GM12878 (cell line): ENCODE results near the gene ERVW-1. TPM values are rescaled to one million over a fixed set of nuclear protein-coding genes. Genes with fewer than 3 reads are reported as not detected.
"Not testable (repeated sequence)": the region's sequence is repeated elsewhere in the genome, so short reads cannot be mapped to it uniquely, and the experiment has no call there.

Source experiments
- ATAC-seq: fragments of 200-7000 bp; cut with Tn5 transposase; 3 replicates; pipeline ENCODE4 v1.9.1; 2020; ENCODE audit warnings: mild to moderate bottlenecking, moderate library complexity
- BruUV-seq: library from RNA; stranded (reverse); fragments of 400-500 nt; replicated peaks from 2 replicates; lab custom pipeline; 2021; lab: Mats Ljungman, UMichigan
- CTCF ChIA-PET: fragments of 300-600 bp; sonication (Branson Sonifier 250); formaldehyde crosslinking; extraction: SDS; loops from one replicate; lab custom pipeline; 2021; ENCODE audit warnings: inconsistent platforms; lab: Yijun Ruan, JAX
- POLR2A ChIA-PET: fragments of 350-600 bp; formaldehyde crosslinking; extraction: SDS; loops from one replicate; lab custom pipeline; 2021; ENCODE audit warnings: inconsistent platforms; lab: Charles Lee
- RAD21 ChIA-PET: fragments of 300-600 bp; sonication (Branson Sonifier 250); formaldehyde crosslinking; loops from one replicate; lab custom pipeline; 2023; ENCODE audit warnings: antibody characterized with exemption; ENCODE audit not compliant: unreplicated experiment; lab: Charles Lee
- SMC1A ChIA-PET: fragments of 300-600 bp; sonication (Branson Sonifier 250); formaldehyde crosslinking; loops from one replicate; lab custom pipeline; 2023; ENCODE audit not compliant: unreplicated experiment, uncharacterized antibody; lab: Charles Lee
- DNase-seq: peaks from one replicate; pipeline ENCODE4 v3.0.0-alpha.2; 2011; ENCODE audit warnings: low read depth, low spot score
- FAIRE-seq: peaks from 3 replicates; lab custom pipeline; 2011; peaks lifted over from hg19 to GRCh38; lab: Jason Lieb, UNC
- H2AFZ ChIP-seq: 2 replicates; pipeline ENCODE4 v1.6.0; 2011; ENCODE audit warnings: low read depth, low read length, control low read depth; ENCODE audit not compliant: control insufficient read depth
- H3K27ac ChIP-seq: 2 replicates; pipeline ENCODE4 v1.5.1; 2011; ENCODE audit warnings: control low read depth; ENCODE audit not compliant: control insufficient read depth, insufficient read depth
- H3K27me3 ChIP-seq, 2 experiments: replicated peaks in 1 of 2; 2 replicates each; pipeline versions ENCODE4 v1.6.0 to v1.6.1; 2011; ENCODE audit warnings: low read length in 1 of 2; ENCODE audit not compliant: control insufficient read depth in 2 of 2, insufficient read depth in 2 of 2
- H3K36me3 ChIP-seq, 2 experiments: 2 replicates each; pipeline ENCODE4 v1.5.1; 2011; ENCODE audit warnings: low read length in 1 of 2; ENCODE audit not compliant: control insufficient read depth in 2 of 2, insufficient read depth in 2 of 2
- H3K4me1 ChIP-seq: 2 replicates; pipeline ENCODE4 v1.6.1; 2011; ENCODE audit warnings: mild to moderate bottlenecking, low read length, moderate library complexity, mixed read lengths; ENCODE audit not compliant: control insufficient read depth, insufficient read depth
- H3K4me2 ChIP-seq: 2 replicates; pipeline ENCODE4 v1.6.0; 2011; ENCODE audit warnings: control low read depth; ENCODE audit not compliant: control insufficient read depth, insufficient read depth
- H3K4me3 ChIP-seq: fragments of 200-600 bp; sonication (generic); 2 replicates; pipeline ENCODE4 v1.5.1; 2016
- H3K79me2 ChIP-seq: 2 replicates; pipeline ENCODE4 v1.6.0; 2011; ENCODE audit warnings: low read length; ENCODE audit not compliant: control insufficient read depth, insufficient read depth
- H3K9ac ChIP-seq: 2 replicates; pipeline ENCODE4 v1.8.0; 2011; ENCODE audit warnings: low read length, control low read depth, mixed read lengths; ENCODE audit not compliant: control insufficient read depth, insufficient read depth
- H3K9me3 ChIP-seq: replicated peaks from 3 replicates; pipeline ENCODE4 v1.5.1; 2011; ENCODE audit warnings: mild to moderate bottlenecking, low read length; ENCODE audit not compliant: control insufficient read depth, insufficient read depth
- H4K20me1 ChIP-seq: 2 replicates; pipeline ENCODE4 v1.6.0; 2011; ENCODE audit not compliant: control insufficient read depth, insufficient read depth
- WGBS: methylation state at CpG from one replicate; pipeline ENCODE4 v1.1.6; 2016; ENCODE audit warnings: low lambda C conversion rate; ENCODE audit not compliant: insufficient replicate concordance, insufficient coverage; ENCODE audit errors: missing lambda C conversion rate; 5-methylcytosine and 5-hydroxymethylcytosine counted together
- in situ Hi-C: fragments of 300-500 bp; cut with MboI; formaldehyde crosslinking; loops from 9 replicates; pipeline ENCODE4 v1.14.3; 2018; ENCODE audit warnings: mixed read lengths
- intact Hi-C: fragments of 100-400 bp; cut with micrococcal nuclease; formaldehyde crosslinking; loops from one replicate; pipeline ENCODE4 v1.14.2; 2022; ENCODE audit not compliant: unreplicated experiment
- polyA plus RNA-seq, 11 experiments: library from polyadenylated mRNA; depleted of rRNA in 4 of 11; unstranded in 6 of 11; stranded (reverse) in 5 of 11; fragments of >200 nt; fragmentation: Nextera tagmentation in 4 of 11; fragmentation: Illumina TruSeq in 1 of 11; extraction: Ambion mirVana in 4 of 11; extraction: Trizol in 1 of 11; gene quantifications; 1 replicate in 1 of 11; 2 replicates in 10 of 11; pipeline versions ENCODE4 v1.2.1 to v1.2.3, GENCODE V29; 2011 to 2016; ENCODE audit warnings: inconsistent platforms in 2 of 11, missing spikeins in 2 of 11, low read depth in 1 of 11
- total RNA-seq, 4 experiments: library from RNA; depleted of rRNA in 3 of 4; stranded (reverse); fragments of >200 nt in 3 of 4; fragmentation: Illumina TruSeq in 1 of 4; extraction: Trizol in 1 of 4; gene quantifications; 2 replicates each; pipeline versions ENCODE4 v1.2.1 to v1.2.3, GENCODE V29; 2013 to 2021

ERVW-1 gene
- total and polyA plus RNA-seq, 10 of the 15 experiments (the other 5 are each of a cell fraction or from before 2014, with no cell fraction given), result 0.05 TPM; not detected in 9

DNA sequence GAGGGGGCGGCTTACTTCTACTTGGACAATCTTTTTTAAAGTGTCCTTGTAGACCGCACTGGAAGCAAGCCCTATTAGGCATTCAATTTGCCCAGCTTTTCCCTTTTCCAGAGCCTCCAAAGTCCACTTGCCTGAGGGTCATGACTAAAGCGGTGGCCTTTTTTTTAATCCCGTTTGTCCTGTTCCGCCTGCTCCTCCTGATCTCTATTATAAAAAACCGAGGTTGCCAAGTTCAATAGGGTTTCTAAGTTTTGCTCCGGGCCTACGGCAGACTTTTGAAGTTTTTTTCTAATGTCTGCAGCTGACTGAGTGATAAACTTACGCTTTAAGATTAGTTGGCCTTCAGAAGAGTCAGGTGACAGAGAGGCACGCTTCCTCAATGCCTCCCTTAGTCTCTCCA, 3.8 kb downstream of the ERVW-1 start:
- FAIRE-seq, H3K4me2 ChIP-seq, H3K27ac ChIP-seq, POLR2A ChIA-PET, H3K79me2 ChIP-seq, H3K4me3 ChIP-seq, H3K9ac ChIP-seq, H2AFZ ChIP-seq, CTCF ChIA-PET, H4K20me1 ChIP-seq, H3K9me3 ChIP-seq, intact Hi-C loops, ATAC-seq, H3K4me1 ChIP-seq, H3K27me3 ChIP-seq, DNase-seq, BruUV-seq, SMC1A ChIA-PET, in situ Hi-C loops, H3K36me3 ChIP-seq, RAD21 ChIA-PET: not testable (repeated sequence)
- 82% methylated on average over 10 of the region's 10 CpGs for WGBS

DNA sequence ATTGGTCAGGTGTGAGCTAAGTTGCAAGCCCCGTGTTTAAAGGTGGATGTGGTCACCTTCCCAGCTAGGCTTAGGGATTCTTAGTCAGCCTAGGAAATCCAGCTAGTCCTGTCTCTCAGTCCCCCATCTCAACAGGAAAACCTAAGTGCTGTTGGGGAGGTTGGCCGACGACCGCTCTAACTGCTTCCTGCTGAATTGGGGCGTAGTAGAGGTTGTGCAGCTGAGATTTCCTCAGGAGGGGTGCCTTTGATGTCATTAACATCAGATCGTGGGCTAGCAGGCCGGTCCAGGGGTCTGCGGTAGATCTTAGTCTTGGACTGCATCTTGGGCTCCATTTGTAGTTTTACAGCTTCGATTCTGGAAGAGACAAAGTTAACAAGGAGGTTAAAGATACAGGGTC, 9.2 kb downstream of the ERVW-1 start:
- FAIRE-seq, RAD21 ChIA-PET: not testable (repeated sequence)

More for the DNA sequence above, 9.2 kb downstream of the ERVW-1 start:
- H2AFZ ChIP-seq, H3K4me3 ChIP-seq, H3K4me2 ChIP-seq, H3K9ac ChIP-seq, CTCF ChIA-PET, H3K4me1 ChIP-seq, H3K27me3 ChIP-seq, ATAC-seq, H3K79me2 ChIP-seq, H3K27ac ChIP-seq, BruUV-seq, H3K36me3 ChIP-seq, H4K20me1 ChIP-seq, POLR2A ChIA-PET, H3K9me3 ChIP-seq, DNase-seq, in situ Hi-C loops: not testable (repeated sequence)
- SMC1A ChIA-PET, result interaction anchor here (0.7 to 1.5 kb wide), 2 partner anchors 20 to 1939 kb away, joined by 3 read pairs; no protein-coding TSS in a partner anchor
- 89% methylated on average over 9 of the region's 9 CpGs for WGBS
- intact Hi-C loops, result loop anchor here (10.0 kb wide), 1 partner anchor 586 kb away; no protein-coding TSS in a partner anchor
